ENCODE data around the gene C1orf226.

GRCh38 chr1:162361349-162361748 is 20.2 kb upstream of the C1orf226 start:
- TF ChIP-seq CTCF (IDR thresholded peaks at IDR 0.05) (no peak), ZFX (IDR thresholded peaks at IDR 0.05; ENCODE audit: borderline replicate concordance) (no peak)

All from 22Rv1 (cell line).